ENCODE results near the gene TPM1. TPM values are rescaled to one million over a fixed set of nuclear protein-coding genes. Genes with fewer than 3 reads are reported as not detected.

Gene TPM1
- total RNA-seq, 1 experiment from 2014 or later: 22.5 TPM

- Histone ChIP-seq H4K20me1 (ENCODE audit: insufficient read depth) (no peaks in the 10 kb centered on the region), H3K79me2 (ENCODE audit: insufficient read depth, low read length) (no peaks in the 10 kb centered on the region; the same call in 1 of the 2 replicates), H3K9ac (ENCODE audit: low read length) (no peak overlapping the region), H3K36me3 (ENCODE audit: control insufficient read depth in 1 of 2, insufficient read depth in 2 of 2, low read length in 2 of 2) (no peaks in the 10 kb centered on the region), H3K4me2 (ENCODE audit: low read length) (peak overlapping the region; percentile 77), H2AFZ (ENCODE audit: low read depth, low read length, poor library complexity, severe bottlenecking) (no peak overlapping the region), H3K27ac (ENCODE audit: low read depth, low read length) (no peak overlapping the region), H3K27me3 (ENCODE audit: insufficient read depth, low read length) (no peaks in the 10 kb centered on the region), H3K4me1 (ENCODE audit: control insufficient read depth in 1 of 2, insufficient read depth in 2 of 2, low read length in 2 of 2) (peaks cover 13 to 37% of the 10 kb centered on the region in 2 experiments), H3K9me2 (ENCODE audit: insufficient read depth) (no peaks in the 10 kb centered on the region), H3K9me3 (ENCODE audit: control insufficient read depth in 1 of 2, insufficient read depth in 1 of 2, low read depth in 1 of 2, low read length in 2 of 2) (no peaks in the 10 kb centered on the region), H3K4me3 (replicated peaks in 1 of 2; ENCODE audit: low read depth in 1 of 2, low read length in 2 of 2) (peak overlapping the region in 1 of 2 experiments; percentile 68; a peak in 1 of 4 replicates)
- TF ChIP-seq ATF3 (IDR thresholded peaks at IDR 0.05) (no peak), EZH2 (IDR thresholded peaks at IDR 0.05) (no peak), SRF (IDR thresholded peaks at IDR 0.05; ENCODE audit: low read depth) (no peak), ZFX (IDR thresholded peaks at IDR 0.05) (no peak), YY1 (IDR thresholded peaks at IDR 0.05; ENCODE audit: extremely low read depth, insufficient replicate concordance, low read depth, low read length) (no peak), CEBPB (IDR thresholded peaks at IDR 0.05; ENCODE audit: low read depth) (no peak), ELF1 (IDR thresholded peaks at IDR 0.05; ENCODE audit: borderline replicate concordance, low read depth) (no peak), MAX (IDR thresholded peaks at IDR 0.05) (no peak), POLR2A (IDR thresholded peaks at IDR 0.05; ENCODE audit: borderline replicate concordance, extremely low read depth, insufficient read depth, insufficient read length) (no peak), SIN3A (IDR thresholded peaks at IDR 0.05; ENCODE audit: low read depth) (no peak), ZNF274 (IDR thresholded peaks at IDR 0.05; ENCODE audit: low read depth, low read length) (no peak), CTCF (IDR thresholded peaks at IDR 0.05 in 2 of 3, conservative IDR thresholded peaks at IDR 0.05 in 1 of 3; ENCODE audit: borderline replicate concordance in 1 of 3, insufficient read depth in 1 of 3, low read depth in 2 of 3, low read length in 2 of 3) (no peak)
- BruUV-seq (replicated peaks): no TSS peak
- intact Hi-C loops (cut with micrococcal nuclease): loop anchor here (5.0 to 10.0 kb wide), 2 partner anchors 225 to 352 kb away; partner anchors contain the start of gene APH1B
- RAD21 ChIA-PET (ENCODE audit: low non-redundant PET in 1 of 2, low total read pairs in 2 of 2, uncharacterized antibody in 2 of 2, unreplicated experiment in 2 of 2): no interaction called here
- no peak for ATAC-seq
- DNase-seq (ENCODE audit: low read depth, low spot score): no peak
- POLR2A ChIA-PET: no interaction called here
- CTCF ChIA-PET: no interaction called here
These were observed 7.3 kb downstream of the TPM1 start for GRCh38 chr15:63049783-63050371.

Data from HCT116 (cell line).